GM19043 (cell line): ENCODE results near the gene MAN1B1.

Experiments
- ATAC-seq: cut with Tn5 transposase; IDR thresholded peaks from one replicate; pipeline ENCODE4 v1.9.1; 2021; ENCODE audit warnings: low read depth; ENCODE audit not compliant: unreplicated experiment

Gene MAN1B1

DNA sequence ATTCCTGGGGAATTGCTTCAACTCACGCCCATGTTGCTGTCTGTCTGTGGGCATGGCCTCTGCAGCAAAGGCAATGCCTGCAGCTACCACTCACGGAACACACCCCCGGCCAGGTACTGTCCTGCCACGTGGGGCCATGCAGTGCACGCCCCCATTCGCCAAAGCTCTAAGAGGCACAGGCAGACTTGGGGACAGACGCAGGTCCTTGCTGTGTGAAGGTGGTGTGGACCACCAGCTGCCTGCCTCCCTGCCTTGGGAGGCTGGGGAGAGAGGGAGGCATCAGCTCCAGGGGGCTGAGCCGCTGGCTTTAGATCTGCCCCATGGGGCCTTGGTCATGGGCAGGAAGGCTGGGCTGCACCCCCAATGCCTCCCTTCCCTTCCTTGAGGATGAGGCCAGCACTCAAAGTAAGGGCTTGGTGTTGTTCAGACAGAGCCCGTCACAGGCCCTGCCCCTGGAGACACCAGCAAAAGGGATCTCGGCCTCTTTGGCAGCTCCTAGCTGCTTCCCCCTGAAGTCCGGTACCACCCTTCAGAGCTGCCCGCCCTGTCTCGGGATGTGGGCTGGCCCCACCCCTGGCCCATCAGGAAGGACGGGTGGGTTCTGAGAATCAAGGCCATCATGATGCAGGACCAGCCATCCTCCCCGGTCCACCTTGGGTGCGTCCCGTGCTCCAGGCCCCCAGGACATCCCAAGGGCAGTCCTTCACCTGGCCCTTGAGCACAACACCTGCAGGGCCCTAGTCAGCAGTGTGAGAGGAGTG lies 54.4 kb downstream of the MAN1B1 start:
- no peak for ATAC-seq

DNA sequence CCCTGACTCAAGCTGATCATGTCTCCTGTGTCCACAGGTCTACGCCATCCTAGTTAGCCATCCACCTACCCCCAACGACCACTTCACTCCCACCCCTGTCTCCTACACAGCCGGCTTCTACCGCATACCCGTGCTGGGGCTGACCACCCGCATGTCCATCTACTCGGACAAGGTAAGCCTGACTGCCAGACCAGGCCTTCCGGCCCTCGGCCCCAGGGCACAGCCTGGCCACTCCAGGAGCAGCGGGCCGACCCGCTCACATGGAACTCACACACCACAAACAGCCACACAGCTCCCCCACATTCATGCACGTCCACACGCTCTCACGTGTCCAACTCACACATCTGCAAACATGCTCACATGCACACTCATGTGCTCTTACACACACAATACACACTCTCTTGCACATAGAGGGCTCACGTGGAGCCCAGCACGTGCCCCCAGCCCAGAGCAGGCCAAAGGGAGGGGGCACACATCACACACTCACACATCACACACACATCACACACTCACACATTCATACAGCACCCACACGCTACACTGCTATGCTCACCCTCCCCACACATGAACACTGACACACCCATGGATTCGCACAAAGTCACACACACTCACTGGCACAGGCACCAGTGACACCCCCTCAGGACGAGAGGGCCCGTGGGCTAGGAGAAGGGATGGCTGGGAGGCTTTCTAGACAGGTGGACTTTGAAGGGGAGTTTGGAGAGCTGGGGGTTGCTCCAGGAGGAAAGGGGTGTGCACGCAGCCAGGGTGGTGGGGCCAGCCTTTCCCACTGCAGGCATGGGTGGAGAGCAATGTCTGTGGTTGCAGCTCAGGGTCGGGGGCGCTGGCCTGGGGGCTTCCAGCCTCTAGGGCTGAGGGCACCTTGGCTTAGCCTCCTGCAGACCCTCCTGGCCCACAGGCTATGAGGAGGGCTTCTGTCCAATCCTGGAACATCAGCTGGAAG lies 55.5 kb downstream of the MAN1B1 start:
- no peak for ATAC-seq

DNA sequence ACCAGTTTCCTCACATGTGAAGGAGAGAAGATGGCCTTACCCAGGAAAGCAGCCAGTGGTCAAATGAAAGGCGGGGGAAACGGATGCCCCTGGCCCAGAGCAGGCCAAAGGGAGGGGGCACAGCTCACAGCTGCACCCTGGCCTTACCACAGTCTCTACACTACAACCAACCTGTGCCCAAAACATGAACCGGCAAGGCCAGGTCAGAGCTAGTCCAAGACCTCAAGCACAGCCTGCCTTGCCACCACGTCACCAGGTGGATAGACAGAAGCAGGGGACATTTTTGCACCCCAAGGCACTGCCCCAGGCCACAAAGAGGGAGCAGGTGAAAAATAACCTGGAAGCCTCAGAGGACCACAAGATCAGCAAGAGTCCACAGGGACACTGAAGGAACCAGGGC lies 56.7 kb downstream of the MAN1B1 start:
- no peak for ATAC-seq

DNA sequence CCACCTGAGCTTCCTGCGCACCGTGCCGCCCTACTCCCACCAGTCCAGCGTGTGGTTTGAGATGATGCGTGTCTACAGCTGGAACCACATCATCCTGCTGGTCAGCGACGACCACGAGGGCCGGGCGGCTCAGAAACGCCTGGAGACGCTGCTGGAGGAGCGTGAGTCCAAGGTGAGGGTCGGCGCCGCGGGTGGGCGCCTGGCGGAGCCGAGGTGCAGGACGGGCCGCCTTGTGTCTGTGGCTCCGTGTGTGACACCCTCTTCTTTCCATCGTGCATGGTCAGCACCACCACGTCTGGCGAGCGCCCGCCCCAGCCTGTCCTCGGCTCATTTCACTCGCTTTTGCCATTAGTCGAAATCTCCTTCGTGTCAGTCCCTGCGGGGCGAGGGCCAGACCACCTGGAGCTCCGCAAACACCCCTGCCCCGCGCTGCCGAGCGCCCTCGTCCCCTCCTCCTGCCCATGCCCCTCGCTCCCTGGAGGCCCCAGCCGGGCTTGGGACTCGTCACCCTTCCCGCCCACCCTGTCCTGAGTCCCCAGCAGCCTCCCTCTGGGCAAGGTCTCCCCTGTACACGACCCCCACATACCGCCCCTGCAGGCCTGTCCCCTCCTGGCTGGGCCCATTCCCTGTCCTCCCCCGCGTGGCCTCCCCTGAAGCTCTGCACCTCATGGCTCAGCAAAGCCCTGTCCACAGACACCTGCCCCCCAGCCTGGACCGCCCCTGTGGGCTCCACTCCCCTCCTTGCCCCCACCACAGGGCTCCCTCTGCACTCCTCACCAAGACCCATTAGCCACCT lies 59.1 kb downstream of the MAN1B1 start:
- ATAC-seq, result no peak

DNA sequence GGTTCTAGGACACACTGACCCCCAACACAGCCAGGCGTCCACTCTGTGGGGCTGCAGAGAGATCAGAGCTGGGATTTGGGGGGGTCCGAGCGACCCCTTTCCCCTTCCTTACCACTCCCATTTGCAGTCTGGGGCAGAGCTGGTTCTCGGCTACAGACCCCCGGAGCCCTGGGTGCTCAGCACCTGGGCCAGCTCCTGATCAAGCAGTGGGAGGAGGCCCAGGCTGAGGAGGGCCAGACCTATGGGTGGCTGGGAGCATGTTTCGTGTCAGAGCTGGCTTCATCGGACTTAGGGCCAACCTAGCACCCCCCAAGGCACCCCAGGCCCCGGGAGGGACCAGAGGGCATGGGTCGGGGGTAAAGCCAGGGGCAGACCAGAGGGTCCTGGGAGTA lies 59.7 kb downstream of the MAN1B1 start:
- no peak for ATAC-seq

DNA sequence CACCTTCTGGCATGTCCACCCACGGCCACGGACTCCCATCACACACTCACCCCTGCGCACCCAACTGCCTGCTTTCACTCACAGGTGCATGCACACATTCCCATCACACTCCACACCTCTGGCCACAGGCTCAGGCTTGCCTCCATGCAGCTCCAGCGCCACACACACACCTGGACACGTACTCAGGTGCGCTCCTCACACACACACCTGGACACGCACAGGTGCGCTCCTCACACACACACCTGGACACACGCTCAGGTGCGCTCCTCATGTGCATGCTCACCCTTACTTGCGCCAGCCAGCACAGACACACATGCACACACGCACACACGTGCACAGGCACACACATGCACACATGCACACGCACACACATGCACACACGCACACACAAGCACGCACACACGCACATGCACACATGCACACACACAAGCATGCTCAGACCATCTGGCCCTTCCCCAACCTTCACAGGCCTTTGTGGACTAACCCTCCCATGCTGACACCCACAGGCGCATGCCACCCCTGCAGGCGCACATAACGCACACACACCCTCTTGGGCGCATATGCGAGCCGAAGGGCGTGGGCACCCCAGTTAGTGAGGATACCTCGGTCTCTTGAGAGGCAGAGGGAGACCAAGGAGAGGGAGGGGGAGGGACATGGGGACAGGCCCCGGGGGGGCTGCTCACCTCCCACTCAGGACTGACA lies 60.5 kb downstream of the MAN1B1 start:
- no peak for ATAC-seq

DNA sequence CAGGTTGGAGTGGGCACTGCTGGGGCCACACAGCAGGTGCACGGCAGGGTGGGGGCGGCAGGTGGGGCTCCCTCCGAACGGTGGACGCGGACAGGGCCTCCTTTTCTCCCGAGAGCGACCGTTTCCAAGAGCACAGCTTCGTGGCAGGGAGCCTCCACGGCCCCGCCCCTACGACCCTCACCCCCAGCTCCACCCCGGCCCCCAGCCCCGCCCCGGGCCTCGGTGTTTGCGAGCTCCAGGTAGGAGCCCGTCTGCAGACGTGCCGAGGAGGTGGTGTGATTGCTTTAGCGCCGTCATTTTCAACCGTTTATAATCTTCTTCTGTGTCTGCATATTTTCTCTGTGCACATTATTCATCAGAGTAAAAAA lies 61.0 kb downstream of the MAN1B1 start:
- ATAC-seq, result no peak

DNA sequence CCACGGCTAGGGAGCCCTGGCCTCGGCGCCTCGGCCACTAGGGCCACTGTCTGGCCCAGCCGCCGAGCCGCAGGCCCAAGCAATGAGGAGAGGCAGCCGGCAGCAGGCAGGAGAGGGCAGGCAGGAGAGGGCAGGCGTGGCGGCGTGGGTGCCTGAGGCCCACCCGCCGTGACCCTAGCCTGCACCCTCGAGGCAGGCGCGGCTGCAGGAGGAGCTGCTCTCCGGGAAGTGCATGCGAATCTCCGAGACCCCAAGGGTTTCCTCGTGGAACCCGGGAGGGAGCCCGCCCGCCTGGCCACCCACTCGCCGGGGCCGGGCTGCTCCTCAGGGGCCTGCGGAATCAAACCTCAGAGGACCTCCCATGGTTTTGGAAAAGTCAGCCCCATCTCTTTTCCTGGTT lies 61.5 kb downstream of the MAN1B1 start:
- ATAC-seq, result no peak

DNA sequence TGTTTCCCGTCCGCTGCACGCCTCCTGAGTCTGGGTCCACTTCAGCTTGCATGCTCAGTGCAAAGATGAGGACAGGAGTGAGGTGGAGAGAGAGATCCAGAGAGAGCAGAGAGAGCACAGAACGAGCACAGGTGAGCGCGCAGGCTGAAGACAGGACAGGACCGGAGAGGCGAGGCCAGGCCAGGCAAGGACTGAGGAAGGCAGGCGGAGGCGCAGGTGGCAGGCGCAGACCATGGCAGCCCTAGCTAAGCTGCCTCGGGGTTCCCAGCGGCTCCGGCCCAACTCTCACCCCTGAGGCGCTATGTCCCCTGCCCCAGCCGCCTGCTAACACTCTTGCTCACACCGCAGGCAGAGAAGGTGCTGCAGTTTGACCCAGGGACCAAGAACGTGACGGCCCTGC lies 61.9 kb downstream of the MAN1B1 start:
- no peak for ATAC-seq

DNA sequence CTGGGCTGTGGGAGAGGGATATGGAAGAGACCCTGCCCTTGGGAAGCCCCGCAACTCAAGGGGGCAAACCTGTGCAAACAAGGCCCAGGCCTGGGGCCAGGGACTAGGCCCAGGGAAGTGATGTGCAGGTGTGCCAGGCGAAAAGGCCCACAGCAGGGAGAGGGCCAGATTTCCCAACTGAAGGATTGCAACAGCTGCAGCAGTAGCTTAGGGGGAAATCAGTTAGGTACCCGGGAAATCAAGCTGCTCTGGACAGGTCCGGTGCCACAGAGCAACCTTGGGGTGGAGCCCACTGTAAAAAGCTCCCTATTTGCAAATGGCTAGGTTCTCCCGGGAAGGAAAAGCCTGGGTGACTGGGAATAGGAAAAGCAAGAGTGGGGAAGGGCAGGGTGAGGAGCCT lies 62.6 kb downstream of the MAN1B1 start:
- no peak for ATAC-seq

DNA sequence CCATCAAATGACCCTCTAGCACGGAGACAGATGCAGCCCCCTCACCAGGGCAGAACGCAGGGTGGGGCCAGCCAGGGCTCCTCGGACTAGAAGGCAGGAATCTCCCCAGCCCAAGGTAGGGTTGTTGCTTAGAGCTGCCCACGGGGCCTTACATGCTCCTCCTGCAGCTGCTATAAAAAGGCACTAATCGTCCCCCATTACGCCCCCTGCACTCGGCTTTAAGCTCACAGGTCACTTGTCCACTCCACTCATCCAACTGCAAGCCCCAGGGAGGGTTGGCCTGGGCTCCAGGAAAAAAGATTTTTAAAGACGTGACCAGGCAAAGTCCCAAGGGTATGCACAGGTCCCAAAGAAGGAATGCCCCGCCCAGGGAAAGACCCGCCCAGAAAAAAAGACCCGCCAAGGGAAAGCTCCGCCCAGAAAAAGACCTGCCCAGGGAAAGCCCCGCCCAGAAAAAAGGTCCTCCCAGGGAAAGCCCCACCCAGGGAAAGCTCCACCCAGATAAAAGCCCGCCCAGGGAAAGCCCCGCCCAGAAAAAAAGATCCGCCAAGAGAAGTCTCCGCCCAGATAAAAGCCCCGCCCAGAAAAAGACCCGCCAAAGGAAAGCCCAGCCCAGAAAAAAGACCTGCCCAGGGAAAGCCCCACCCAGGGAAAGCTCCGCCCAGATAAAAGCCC lies 63.3 kb downstream of the MAN1B1 start:
- peak; percentile 15 for ATAC-seq

DNA sequence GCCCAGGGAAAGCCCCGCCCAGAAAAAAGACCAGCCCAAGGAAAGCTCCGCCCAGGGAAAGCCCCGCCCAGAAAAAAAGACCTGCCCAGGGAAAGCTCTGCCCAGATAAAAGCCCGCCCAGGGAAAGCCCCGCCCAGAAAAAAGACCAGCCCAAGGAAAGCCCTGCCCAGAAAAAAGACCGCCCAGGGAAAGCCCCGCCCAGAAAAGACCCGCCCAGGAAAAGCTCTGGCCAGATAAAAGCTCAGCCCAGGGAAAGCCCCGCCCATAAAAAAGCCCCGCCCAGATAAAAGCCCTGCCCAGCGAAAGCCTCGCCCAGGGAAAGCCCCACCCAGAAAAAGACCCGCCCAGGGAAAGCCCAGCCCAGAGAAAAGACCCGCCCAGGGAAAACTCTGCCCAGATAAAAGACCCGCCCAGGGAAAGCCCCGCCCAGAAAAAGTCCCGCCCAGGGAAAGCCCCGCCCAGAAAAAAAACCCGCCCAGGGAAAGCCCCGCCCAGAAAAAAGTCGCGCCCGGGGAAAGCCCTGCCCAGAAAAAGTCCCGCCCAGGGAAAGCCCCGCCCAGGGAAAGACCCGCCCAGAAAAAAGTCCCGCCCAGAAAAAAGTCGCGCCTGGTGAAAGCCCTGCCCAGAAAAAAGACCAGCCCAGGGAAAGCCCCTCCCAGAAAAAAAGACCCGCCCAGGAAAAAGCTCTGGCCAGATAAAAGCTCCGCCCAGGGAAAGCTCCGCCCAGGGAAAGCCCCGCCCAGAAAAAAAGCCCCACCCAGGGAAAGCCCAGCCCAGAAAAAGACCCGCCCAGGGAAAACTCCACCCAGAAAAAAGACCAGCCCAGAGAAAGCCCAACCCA lies 64.1 kb downstream of the MAN1B1 start:
- peak; percentile 40 for ATAC-seq

DNA sequence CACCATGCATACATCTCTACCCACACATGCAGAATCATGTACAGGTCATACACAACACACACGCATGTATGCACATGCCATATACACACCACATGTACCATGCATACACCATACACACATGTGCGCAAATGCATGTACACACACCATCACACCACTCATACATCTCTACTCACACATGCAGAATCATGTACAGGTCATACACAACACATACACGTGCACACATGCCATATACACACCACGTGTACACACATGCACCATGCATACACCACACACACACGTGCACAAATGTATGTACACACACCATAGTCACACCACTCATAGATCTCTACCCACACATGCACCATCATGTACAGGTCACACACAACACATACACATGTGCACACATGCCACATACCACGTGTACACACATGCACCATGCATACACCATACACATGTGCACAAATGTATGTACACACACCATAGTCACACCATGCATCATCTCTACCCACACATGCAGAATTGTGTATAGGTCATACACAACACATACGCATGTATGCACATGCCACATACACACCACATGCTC lies 66.1 kb downstream of the MAN1B1 start:
- no peak for ATAC-seq

DNA sequence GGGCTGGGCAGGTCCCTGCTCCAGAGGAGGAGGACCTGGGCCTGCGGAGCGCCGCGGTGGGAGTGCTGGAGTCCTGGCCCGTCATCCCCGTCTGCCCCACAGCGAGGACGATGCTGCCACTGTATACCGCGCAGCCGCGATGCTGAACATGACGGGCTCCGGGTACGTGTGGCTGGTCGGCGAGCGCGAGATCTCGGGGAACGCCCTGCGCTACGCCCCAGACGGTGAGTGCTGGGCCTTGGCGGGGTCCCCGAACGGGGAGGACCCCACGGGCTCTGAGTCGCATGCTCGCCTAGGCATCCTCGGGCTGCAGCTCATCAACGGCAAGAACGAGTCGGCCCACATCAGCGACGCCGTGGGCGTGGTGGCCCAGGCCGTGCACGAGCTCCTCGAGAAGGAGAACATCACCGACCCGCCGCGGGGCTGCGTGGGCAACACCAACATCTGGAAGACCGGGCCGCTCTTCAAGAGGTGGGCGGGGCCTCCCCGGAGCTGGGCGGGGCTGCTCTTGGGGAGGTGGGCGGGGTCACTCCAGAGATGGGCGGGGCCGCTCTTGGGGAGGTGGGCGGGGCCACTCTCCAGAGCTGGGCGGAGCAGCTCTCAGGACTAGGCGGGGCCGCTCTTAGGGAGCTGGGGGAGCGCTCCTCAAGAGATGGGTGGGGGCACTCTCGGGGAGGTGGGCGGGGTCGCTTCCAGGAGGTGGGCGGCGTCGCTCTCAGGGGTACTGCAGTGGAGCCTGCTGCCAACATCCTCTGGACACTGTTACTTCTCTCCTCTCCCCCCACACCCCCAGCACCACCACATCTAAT lies 70.0 kb downstream of the MAN1B1 start:
- no peak for ATAC-seq

DNA sequence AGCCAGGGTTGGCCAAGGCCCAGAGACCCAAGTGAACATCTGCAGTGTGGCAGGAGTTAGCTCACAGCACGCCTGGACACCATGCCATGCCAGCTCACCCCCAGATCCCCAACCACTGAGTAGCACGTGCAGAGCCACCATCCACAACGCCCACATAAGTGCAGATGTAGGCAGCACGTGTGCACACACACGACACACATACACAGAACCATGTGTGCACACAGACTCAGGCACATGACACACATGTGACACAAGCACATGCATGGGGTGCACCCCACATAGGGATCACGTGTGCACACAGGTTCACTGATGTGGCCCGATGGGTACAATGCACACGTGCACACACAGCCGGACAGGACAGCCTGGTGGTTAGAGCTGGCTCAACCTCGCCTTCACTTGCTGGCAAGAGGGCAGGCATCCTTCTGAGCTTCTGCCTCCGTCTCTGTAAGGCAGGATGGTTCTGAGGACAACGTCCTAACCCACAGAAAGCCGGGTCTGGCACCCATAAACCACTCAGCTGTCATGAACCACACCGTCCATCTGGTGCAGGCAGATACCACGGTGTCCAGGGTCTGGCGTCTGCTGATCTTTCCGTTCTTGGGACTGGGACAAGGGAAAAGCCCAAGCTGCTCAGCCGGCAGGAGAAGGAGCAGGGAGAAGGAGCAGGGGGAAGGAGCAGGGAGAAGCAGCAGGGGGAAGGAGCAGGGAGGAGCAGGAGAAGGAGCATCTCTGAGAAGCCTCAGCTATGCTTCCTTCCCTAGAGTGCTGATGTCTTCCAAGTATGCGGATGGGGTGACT lies 71.0 kb downstream of the MAN1B1 start:
- no peak for ATAC-seq

DNA sequence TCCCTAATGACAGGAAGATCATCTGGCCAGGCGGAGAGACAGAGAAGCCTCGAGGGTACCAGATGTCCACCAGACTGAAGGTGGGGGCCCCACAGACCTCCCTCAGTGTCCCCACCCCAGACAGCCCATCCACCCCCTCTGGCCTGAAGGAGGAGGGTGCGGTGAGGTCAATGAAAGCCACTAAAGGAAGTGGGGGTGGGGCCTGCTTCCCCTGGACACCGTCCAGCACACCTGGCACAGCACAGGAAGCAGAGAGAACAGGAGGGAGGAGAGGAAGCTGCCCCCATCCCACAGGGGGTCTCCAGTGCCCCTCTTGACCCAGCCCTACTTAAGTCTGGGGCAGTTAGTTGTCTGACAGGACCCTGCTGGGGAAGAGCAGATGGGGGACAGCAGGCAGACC lies 71.8 kb downstream of the MAN1B1 start:
- ATAC-seq, result no peak
